ENCODE results near the gene FBXO40.

DNA sequence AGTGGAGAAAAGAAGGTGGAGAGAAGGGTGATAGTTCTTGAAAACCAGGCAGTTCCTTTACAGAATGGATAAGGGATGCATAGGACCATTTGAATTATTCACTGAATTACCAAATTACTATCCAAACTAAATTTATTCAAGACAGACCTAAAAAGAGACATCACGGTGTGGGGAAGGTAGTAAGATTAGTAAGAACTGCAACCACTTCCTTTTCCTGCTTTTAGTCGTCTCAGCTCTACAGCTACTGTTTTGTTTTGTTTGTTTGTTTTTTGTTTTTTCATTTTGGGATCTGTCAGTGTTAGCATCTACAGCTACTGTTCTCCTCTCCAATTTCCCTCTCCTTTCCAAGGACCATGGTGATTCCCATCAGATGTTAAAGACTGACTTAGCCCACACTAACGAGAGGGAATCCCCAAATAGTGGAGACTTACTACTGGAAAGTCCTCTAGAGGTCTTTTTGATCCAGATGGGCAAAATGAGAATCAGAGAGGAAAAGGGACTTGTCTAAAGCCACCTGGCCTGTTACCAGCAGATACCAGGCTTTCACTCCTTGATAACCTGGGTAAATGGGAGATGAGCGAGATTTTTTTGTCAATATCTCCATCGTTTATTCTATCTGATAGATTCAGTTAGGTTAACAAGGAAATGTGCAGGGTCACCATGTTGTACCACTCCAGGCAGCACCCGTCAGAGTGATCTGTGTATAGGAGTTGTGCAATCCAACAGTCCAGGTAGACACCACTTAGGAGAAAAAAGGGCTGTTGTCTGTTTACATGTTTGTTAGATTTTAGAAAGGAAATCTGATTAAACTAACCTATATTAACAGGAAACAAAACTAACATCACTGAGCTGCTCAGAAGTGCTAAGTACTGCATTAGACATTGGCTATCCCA lies 61.6 kb downstream of the FBXO40 start:
- TF ChIP-seq CTCF (conservative IDR thresholded peaks at IDR 0.05; ENCODE audit: low read depth in 2 of 2) (no peak), POLR2AphosphoS5 (IDR thresholded peaks at IDR 0.05; ENCODE audit: low read depth) (no peak), CREB1 (CRISPR knock-in tag; IDR thresholded peaks at IDR 0.05; ENCODE audit: low read depth) (no peak), NANOG (IDR thresholded peaks at IDR 0.05; ENCODE audit: borderline replicate concordance) (no peak)

All from GM23338 (cell line).